GM18870 (cell line): ENCODE results near the gene ATF4.

Source experiments
- ATAC-seq: cut with Tn5 transposase; IDR thresholded peaks from one replicate; pipeline ENCODE4 v1.9.1; 2021; ENCODE audit warnings: moderate library complexity; ENCODE audit not compliant: unreplicated experiment

Gene ATF4

DNA sequence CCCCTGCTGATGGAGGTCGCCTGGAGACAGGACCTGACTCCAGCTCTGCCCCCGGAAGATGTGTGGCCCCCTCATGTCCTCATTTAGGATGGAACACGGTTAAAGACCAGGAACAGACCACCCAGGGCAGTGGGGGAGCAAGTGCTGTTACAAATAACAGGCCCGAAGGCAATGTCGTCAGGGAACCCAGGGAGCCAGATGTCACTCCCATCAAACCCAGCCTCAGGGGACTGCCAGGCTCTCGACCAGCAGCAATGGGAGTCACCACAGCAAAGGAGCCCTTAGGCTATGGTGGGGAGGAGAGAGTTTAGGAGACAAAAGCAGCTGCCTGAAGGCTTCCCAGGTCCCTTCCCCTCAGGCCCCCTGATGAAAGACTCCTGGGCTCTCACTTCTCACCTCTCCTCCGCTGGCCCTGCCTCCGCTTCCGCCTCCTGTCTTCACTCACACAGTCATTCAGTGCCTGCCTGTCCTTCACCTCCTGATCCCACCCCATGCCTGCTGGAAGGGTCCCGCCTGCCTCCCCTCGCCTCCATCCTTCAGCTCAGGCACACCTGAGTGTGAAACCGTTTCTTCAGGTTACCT is 7.8 kb downstream of the ATF4 start:
- ATAC-seq, result no peak

DNA sequence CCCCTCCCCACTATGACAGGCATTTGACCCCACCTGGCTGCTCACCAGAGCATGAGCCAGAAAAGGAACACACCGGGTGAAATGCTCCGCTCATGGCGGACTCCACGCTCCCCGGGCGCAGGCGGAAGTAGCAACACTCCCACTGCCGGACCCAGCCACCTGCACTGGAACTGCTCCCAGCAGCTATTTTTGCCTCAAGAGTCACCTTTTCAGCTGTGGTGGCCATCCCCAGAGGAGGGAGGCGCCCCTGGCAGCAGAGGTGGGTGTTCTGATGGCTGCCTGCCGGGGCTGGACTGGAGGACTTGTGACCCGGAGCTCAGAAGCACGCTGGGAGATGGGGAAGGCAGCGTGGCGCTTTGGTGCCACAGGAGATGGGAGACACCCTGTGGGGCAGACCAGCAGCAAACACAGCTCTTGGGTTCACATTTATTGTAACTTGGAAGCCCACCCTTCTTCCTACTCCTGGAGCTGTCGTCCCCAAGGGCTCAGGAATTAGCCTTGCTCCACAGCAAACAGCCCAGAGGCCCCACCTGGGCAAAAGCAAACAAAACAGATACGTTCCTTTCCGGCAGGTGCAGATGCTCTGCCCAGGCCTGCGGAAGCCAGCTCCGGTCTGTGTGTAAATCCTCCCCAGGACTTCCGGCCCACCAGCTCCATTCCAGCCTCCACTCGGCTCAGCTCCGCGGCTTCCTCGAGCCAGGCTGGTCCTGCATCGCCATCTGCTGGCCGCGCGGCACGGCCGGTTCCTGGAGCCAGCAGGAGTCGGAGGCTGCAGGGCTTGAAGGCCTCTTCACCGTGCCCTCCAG is 8.5 kb downstream of the ATF4 start:
- ATAC-seq, result no peak

GRCh38 chr22:39529487-39529851 is 9.1 kb downstream of the ATF4 start:
- no peak for ATAC-seq

GRCh38 chr22:39530116-39530515 is 9.8 kb downstream of the ATF4 start:
- ATAC-seq, result no peak

GRCh38 chr22:39530692-39531331 is 10.4 kb downstream of the ATF4 start:
- ATAC-seq, result no peak

DNA sequence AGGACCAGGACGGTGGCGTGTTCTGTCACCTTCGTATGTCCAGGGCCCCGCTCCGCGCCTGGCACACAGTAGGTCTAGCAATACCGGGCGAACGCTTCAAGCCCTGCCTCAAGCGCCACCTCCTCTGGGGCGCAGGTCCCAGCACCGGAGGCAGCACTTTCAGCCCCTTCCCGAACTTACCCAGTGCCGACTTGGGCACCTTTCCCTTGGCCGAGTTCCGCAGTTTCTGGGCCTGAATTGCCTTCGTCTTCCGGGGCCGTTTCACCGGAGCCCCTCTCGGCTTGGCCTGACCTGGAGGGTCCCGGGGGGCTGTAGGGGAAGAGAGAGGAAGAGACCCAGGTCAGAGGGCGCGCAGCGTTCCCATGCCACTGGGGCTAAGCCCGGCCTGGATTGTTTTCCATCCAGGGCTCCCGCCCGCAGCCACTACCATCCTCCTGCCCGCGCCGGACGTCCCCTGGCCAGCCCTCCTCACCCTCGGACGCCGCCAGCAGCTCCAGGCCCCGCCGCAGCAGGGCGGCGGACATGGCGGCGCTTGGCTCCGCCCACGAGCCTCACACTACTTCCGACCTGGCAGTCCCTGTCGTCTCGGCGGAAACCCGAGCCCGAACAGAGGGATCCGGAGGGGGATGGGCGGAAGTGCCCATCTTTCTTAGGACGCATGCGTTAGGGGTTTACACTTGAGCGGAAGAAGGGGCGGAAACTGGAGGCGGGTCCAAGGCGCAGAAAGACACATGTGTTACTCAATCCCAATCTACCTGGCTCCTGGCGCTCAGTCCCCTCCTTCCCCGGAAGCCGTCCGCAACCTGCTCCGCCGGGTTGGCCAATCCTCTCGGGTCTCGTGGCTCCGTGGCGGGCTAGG is 12.1 kb downstream of the ATF4 start, which contains the start of gene RPS19BP1:
Gene RPS19BP1, minus strand, starts transcription at position 534 of the 859 bp plus-strand sequence. Its CDS starts 10 bp downstream, at position 524.
- peak; percentile 83 for ATAC-seq

- ATAC-seq, result no peak
Observed at GRCh38 chr22:39534092-39534506, 13.7 kb downstream of the ATF4 start.

DNA sequence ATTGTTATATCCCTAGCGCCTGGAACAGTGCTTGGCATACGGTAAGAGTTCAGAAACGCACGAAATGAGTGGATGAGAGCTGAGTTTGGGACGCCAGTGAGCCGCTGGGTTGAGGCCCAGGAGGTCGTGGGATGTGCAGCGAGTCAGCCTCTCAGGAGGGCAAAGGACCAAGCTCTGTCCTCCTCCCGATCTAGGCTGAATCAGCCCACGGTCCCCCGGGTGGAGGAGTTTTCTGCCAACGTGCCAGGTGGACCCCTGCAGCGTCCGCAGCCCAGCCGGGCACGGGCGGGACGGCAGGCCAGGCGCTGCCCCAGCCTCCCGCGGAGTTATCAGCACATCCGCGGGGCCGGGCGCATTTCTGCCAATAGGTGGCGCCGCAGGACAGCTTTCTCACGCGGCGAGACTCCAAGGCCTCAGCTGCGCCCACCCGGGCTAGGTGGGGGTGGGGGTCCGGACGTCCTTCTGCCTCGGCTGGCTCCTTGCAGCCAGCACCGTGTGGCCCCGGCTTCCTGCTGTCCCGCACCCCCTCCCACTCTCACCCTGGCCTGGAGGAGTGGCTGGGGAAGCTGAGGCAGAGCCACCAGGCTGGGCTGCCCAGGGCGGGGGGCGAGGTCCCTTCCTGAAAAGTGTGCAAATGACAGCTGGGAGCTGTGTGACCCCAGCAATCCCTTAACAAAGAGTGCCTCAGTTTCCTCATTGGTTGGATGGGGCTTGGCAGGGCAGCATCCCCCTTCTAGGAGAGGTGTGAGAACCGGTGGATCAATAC is 14.4 kb downstream of the ATF4 start:
- ATAC-seq, result no peak

DNA sequence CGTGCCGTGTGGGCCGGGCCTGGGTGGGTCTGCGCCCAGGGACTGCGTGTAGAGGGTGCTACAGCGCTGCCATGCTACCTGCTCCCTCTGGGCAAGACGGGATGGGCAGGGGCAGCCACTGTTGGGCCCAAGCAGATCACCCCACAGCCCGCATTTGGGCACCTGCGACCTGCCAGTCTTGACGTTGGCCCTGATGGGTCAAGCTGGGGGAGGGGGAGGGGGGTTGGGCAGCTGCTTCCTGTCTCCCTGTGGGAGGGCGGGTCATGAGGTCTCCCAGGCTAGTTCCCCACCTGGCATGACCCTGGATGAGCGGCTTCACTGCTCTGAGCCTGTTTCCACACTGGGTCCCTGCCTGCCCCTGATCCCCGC is 15.0 kb downstream of the ATF4 start:
- ATAC-seq, result no peak

- ATAC-seq, result no peak
Observed at GRCh38 chr22:39535831-39536449, 15.6 kb downstream of the ATF4 start.

DNA sequence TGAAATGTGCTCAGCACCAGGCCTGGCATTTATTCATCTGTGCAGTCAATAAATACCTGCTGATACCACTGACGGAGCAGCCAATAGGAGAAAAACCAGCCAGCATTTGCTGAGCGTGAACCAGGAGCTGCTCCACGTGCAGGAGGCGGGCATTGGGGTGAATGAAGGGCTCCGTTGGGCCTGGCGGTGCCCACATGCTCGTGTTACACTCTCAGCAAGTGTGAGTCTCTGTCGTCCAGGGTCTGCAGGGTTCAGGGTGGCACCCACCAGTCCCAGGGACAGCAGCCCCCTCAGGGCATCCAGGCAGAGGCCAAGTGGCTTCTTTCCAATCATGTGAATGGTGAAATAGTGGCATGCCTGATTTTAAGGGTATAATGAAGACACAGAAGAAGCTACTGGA is 16.3 kb downstream of the ATF4 start:
- no peak for ATAC-seq

GRCh38 chr22:39537975-39538374 is 17.6 kb downstream of the ATF4 start:
- no peak for ATAC-seq

DNA sequence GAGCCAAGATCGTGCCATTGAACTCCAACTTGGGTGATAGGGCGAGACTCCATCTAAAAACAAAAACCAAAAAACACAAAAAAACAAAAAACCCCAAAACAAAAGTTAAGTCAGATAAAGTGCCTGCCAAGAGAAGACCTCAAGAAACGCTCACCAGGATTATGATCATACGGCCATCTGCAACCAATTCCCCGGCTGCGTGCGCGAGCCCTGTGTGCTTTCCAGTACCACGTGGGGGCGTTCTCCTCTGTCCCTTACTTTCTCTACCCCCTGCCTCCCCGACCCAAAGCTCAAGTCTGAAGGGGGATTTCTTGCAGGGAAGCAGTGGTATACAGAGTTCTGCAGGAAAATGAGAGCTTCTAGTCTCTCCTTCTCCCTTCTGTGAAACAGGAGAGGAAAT is 22.7 kb downstream of the ATF4 start:
- ATAC-seq, result no peak

GRCh38 chr22:39545386-39546365 is 25.3 kb downstream of the ATF4 start:
- no peak for ATAC-seq

DNA sequence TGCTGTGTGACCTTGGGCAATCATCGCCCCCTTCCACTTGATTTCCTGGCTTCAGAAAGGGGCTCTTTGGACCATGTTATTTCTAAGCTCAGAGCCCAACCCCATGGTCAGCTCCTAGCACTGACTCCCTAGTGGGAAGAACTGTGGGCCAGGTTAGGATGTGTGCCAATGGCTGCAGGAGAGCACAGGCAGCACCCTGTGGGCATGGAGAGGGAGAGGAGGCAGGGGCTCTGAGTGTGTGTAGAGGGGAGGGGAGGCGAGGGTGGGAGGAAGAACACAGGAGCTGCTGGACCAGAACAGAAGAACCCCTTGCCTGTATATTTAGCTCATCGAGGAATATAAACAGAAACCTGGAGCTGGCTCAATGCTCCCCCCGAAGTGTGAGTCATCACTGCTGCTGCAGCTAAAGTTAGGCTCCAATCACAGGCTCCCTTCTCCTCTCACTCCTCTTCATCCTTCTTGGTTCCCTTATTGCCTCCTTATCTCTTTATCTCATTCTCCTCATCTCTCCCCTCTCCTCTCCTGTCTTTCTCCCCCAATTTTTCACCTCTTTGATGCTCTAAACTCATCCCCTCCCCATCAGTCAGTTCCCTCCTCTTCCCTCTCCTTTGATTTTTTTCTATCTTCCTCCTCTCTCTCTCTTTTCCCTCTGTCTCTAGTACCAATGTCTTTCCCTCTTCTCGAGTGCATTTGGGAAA is 26.7 kb downstream of the ATF4 start:
- no peak for ATAC-seq

DNA sequence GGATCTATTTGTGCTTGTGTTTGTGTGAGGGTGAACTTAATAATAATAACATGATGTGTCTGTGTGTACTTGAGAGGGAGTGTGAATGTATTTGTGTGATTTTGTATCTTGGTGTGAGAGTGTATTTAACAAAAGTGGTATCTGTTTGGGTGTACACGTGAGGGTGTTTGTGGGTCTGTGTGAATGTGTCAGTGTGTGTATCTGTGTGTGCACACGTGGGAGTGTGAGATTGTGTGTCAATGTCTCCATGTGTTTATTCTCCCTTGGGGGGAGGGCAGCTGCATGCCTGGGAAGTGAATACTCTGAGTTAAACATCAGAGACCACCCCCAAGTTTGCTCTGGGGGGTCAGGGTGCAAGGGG is 27.2 kb downstream of the ATF4 start:
- no peak for ATAC-seq

DNA sequence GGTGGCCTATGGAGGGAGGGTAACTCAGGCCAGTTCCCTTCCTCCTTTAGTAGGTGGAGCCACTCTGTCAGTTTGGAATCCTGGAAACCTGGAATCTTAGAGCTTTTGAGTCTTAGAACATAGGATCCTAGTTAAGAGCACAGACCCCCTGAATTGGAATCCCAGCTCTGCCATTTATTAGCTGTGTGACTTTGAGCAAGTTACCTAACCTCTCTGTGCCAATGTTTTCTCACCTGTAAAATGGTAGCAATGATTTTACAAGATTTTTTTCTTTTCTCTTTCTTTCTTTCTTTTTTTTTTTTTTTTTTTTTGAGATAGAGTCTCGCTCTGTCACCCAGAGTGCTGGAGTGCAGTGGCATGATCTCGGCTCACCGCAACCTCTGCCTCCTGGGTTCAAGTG is 33.1 kb downstream of the ATF4 start:
- no peak for ATAC-seq

DNA sequence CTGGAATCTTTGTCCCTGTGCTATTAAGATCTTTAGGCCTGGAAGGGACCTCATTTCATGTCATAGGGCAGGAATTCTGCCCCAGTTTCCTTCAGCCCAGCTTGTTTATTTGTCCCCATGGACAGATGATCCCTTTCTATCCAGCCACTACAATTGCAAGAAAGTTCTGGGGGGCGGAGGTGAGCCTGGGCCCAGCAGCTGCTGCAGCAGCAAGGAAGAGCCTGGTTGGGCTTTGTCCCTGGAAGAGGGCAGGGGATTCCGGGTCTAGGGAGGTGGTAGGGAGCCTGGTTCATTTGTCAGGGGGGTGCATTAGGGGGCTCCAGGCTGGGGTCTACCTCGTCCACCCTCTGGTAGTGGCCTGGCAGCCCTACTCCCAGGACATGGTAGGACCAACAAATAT is 33.8 kb downstream of the ATF4 start:
- no peak for ATAC-seq
